Type B pancreatic cell (in vitro differentiated cells): ENCODE measurements around the gene SPATA6L. TPM values are rescaled to one million over a fixed set of nuclear protein-coding genes. Genes with fewer than 3 reads are reported as not detected.

Experiments
- DNase-seq: peaks from one replicate; pipeline ENCODE4 v3.0.0; 2021; ENCODE audit warnings: mixed read lengths; ENCODE audit not compliant: unreplicated experiment; ENCODE audit errors: extremely low spot score
- H3K27ac Mint-ChIP-seq: 2 replicates; pipeline ENCODE4 v1.8.0; 2021; ENCODE audit warnings: mild to moderate bottlenecking, mixed read lengths
- H3K27me3 Mint-ChIP-seq: 2 replicates; pipeline ENCODE4 v1.8.0; 2021; ENCODE audit warnings: mixed read lengths
- H3K36me3 Mint-ChIP-seq: 2 replicates; pipeline ENCODE4 v1.8.0; 2021; ENCODE audit warnings: mixed read lengths
- H3K4me1 Mint-ChIP-seq: one replicate; pipeline ENCODE4 v1.8.0; 2021; ENCODE audit warnings: mixed read lengths; ENCODE audit not compliant: unreplicated experiment
- H3K4me3 Mint-ChIP-seq: 2 replicates; pipeline ENCODE4 v1.8.0; 2021; ENCODE audit warnings: mild to moderate bottlenecking, mixed read lengths
- H3K9me3 Mint-ChIP-seq: 2 replicates; pipeline ENCODE4 v1.8.0; 2021; ENCODE audit warnings: mixed read lengths
- total RNA-seq: library from RNA; stranded (reverse); gene quantifications from 2 replicates; pipeline ENCODE4 v1.2.1, GENCODE V29; 2021; ENCODE audit warnings: low replicate concordance
- TF ChIP-seq, protein P1 (sequence below): fragments of 200-600 bp; sonication (generic); conservative IDR thresholded peaks from 2 replicates; pipeline ENCODE4 v1.5.0; 2021; ENCODE audit warnings: antibody characterized with exemption, mild to moderate bottlenecking

Gene SPATA6L
- total RNA-seq, 1 donor from 2014 or later = 3.0 TPM

DNA sequence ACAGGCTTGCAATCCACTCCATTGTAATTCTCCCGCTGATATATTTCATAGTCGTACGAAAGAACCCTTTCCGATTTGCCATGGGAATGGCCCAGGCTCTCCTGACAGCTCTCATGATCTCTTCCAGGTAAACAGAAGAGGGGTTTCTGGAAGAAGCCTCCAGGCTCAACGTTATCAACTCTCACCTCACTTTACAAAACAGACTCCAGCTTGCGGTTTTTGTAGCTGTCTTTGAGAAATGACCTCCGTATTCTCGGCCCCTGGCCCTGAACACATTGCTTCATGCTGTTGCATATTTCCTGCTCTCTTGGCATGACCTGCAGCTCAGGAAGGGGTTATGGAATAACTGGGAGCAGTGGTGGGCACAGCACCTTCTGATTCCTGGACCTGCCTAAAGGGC lies 90.3 kb downstream of the SPATA6L start:
- TF ChIP-seq, protein P1, sequence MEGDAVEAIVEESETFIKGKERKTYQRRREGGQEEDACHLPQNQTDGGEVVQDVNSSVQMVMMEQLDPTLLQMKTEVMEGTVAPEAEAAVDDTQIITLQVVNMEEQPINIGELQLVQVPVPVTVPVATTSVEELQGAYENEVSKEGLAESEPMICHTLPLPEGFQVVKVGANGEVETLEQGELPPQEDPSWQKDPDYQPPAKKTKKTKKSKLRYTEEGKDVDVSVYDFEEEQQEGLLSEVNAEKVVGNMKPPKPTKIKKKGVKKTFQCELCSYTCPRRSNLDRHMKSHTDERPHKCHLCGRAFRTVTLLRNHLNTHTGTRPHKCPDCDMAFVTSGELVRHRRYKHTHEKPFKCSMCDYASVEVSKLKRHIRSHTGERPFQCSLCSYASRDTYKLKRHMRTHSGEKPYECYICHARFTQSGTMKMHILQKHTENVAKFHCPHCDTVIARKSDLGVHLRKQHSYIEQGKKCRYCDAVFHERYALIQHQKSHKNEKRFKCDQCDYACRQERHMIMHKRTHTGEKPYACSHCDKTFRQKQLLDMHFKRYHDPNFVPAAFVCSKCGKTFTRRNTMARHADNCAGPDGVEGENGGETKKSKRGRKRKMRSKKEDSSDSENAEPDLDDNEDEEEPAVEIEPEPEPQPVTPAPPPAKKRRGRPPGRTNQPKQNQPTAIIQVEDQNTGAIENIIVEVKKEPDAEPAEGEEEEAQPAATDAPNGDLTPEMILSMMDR = no peak
- no peak for DNase-seq
- Mint-ChIP-seq H3K9me3 (no peaks in the 10 kb centered on the region), H3K4me3 (no peak overlapping the region), H3K36me3 (peaks cover 4% of the 10 kb centered on the region), H3K27me3 (no peaks in the 10 kb centered on the region), H3K4me1 (peaks cover 10% of the 10 kb centered on the region), H3K27ac (no peak overlapping the region)

DNA sequence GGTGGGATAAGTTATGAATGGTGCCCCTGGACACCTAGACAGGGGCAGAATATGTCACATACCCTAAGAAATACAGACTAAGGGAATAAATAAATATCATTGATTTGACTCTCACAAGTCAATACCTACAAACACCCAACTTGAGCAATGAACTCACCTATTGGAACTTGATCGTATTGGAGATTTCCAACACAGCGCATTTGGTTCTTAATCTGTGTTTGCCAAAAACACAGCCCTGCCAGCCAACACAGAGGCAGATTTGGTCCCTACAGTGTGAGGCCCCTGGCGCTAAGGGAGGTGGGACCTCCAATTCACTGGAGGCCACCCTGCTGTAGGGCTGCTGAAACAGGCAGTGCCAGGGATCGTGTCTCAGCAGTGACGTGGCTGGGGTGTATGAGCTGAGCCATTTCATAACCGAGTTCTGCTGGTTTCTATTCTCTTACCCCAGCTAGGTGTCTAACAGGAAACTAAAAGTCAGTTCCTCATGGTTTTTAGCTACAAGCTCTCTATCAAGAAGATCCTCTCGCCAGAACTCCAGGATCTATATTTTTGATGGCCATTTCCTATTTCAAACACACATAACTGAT lies 91.5 kb downstream of the SPATA6L start:
- H3K27me3 Mint-ChIP-seq = no peaks in the 10 kb centered on the region
- TF ChIP-seq, protein P1 = no peak
- peaks cover 4% of the 10 kb centered on the region for H3K36me3 Mint-ChIP-seq
- DNase-seq = no peak
- no peak overlapping the region for H3K27ac Mint-ChIP-seq
- peaks cover 10% of the 10 kb centered on the region for H3K4me1 Mint-ChIP-seq
- no peaks in the 10 kb centered on the region for H3K9me3 Mint-ChIP-seq
- H3K4me3 Mint-ChIP-seq = no peak overlapping the region

DNA sequence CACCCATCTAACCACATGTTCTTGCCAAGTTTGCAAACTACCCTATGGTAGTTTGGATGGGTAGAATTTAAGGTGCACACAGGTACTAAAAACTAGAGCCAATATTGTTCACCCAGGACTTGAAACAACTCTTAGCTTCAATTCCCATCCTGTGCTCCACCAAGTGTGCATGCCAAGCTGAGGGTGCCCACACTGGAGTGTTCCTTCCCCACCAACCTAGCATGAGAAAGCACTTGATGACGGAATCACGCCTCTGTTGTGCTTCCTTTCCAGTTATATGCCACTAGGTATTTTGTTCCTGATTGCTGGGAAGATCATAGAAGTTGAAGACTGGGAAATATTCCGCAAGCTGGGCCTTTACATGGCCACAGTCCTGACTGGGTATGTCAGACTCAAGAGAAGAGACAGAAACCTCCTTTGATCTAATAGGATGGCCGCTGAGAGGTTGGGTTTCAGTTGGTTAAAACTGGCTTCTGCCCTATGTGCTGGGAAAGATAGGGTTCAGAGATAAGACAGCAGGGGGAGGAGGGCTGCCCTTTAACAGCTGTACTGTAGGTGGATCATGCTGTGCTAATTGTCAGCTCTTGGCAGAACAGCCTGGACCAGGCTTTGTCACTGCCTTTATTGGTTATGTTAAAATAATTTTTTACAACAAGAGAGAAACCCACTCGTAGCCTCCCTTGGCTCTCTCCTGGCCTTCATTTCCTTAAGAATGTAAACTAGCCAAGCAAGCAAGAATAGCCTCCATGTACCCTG lies 92.5 kb downstream of the SPATA6L start:
- H3K9me3 Mint-ChIP-seq = no peaks in the 10 kb centered on the region
- TF ChIP-seq, protein P1 = no peak
- H3K27me3 Mint-ChIP-seq = no peaks in the 10 kb centered on the region
- H3K4me3 Mint-ChIP-seq = no peak overlapping the region
- DNase-seq = no peak
- H3K27ac Mint-ChIP-seq = no peak overlapping the region
- peaks cover 10% of the 10 kb centered on the region for H3K4me1 Mint-ChIP-seq
- H3K36me3 Mint-ChIP-seq = peaks cover 4% of the 10 kb centered on the region

DNA sequence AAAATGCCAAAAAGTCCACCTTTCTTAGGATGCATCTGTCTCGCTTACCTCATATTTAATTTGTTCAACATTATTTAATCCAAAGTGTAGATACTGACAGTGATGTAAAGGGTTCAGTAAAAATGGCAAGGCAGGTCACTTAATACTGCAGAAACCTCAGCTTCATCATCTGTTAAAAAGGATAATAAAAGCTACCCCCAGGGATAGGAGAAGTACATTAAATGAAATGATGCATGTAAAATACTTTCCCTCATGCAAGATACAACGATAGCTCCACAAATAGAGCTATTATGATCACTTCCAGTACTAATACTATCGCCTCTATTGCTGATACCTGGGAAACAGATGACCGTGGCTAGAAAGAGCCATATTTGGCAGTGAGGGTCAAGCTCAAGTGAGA lies 93.1 kb downstream of the SPATA6L start:
- no peak for DNase-seq
- Mint-ChIP-seq H3K27ac (no peak overlapping the region), H3K36me3 (peaks cover 4% of the 10 kb centered on the region), H3K4me1 (peaks cover 10% of the 10 kb centered on the region), H3K9me3 (no peaks in the 10 kb centered on the region), H3K27me3 (no peaks in the 10 kb centered on the region), H3K4me3 (no peak overlapping the region)
- TF ChIP-seq, protein P1 = no peak

DNA sequence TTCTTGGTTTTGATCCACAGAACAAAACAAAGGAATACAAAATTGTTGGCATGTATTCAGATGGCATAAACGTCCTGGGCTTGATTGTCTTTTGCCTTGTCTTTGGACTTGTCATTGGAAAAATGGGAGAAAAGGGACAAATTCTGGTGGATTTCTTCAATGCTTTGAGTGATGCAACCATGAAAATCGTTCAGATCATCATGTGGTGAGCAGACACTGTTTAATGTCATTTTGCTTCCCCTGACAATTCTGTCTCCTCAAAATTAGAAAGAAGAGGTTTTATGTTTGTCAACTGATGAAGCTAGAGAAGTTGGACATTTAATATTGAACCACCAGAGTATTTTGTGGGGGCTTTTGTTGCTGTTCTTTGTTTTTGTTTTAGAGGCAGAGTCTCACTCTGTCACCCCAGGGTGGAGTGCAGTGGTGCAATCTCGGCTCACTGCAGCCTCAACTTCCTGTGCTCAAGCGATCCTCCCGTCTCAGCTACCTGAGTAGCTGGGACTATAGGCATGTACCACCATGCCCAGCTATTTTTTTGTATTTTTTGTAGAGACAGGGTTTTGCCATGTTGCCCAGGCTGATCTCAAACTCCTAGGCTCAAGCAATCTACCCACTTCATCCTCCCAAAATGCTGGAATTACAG lies 94.0 kb downstream of the SPATA6L start:
- Mint-ChIP-seq H3K4me3 (no peak overlapping the region), H3K27me3 (no peaks in the 10 kb centered on the region), H3K9me3 (no peaks in the 10 kb centered on the region), H3K4me1 (peaks cover 16% of the 10 kb centered on the region), H3K36me3 (peaks cover 4% of the 10 kb centered on the region), H3K27ac (no peak overlapping the region)
- DNase-seq = no peak
- TF ChIP-seq, protein P1 = no peak
